ENCODE measurements around the gene PHKA1.
A peak's percentile ranks its signal among the peaks of the same experiment; 100 is the strongest.
"Not testable (repeated sequence)": the region's sequence is repeated elsewhere in the genome, so short reads cannot be mapped to it uniquely, and the experiment has no call there.

The PHKA1 gene

DNA sequence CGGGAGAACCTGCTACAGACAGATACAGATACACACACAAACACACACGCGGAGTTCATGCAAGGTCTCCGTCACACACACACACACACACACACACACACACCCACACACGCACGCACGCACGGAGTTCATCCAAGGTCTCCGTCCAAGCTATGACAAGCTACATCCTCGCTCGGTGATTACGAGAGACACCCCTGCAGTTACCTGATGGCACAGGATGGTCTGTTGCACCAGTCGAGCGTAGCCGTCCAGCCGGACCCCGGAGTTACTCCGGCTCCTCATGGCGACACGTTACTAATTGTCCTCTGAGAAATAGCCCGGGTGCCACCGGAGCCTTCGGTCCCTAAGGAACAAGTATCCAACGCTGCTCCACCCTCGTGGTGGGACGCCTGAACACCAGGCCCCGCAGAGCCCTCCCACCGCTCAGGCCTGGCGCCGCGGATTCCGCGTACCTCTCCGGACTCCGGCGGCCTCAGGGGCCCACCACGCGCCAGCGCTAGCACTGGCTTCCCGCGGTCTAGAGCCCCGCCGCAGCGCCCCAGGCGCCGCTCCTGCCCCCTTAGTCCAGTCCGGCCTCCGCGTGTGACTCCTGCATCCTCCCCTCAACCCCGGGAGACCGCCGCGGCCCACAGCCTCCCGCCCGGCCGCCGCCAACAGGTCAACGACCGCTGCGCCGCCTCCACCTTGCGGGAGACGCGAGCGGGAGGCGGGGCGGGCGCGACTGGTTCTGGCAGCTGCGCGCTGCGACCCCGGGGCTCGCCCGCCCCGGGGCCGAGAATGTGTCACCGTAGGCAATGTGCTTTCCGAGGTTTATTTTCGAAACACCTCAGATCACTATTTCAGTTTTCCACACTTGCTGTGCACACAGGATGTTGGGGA, at the start of gene PHKA1:
TSS of gene PHKA1 (minus strand) at position 708 of the 879 bp plus-strand sequence. CDS start at position 282, 426 bp downstream.
- peak; percentile 45 for DNase-seq

DNA sequence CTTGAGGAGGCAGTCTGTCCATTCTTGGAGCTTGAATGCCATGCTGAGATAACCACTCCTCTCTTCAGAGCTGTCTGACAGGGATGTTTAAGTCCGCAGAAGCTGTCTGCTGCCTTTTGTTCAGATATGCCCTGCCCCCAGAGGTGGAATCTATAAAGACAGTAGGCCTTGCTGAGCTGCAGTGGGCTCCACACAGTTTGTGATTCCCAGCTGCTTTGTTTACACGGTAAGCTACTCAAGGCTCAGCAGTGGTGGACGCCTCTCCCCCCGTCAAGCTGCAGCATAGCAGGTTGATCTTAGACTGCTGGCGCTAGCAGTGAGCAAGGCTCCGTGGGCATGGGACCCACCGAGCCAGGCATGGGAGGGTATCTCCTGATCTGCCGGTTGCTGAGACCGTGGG, 46.3 kb upstream of the PHKA1 start:
- DNase-seq = not testable (repeated sequence)

DNA sequence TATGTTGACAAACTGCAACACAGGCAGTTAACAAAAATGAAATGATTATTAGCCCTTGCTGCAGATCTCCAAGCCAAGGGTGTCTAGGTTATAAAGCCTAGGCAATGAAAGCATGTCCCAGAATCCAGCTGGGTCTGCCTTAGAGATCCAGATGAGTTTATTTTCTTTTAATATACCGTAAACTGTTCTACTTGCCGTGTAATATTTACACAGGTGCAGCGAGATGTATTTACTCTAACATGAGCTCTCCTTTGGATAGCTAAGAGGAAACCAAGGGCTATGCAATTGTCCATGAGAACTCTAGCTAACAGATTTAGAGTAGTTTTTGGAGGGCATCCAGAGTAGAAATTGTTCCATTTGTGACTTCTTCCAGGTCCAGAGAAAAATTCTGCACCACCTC, 34.4 kb upstream of the PHKA1 start:
- not testable (repeated sequence) for DNase-seq

DNA sequence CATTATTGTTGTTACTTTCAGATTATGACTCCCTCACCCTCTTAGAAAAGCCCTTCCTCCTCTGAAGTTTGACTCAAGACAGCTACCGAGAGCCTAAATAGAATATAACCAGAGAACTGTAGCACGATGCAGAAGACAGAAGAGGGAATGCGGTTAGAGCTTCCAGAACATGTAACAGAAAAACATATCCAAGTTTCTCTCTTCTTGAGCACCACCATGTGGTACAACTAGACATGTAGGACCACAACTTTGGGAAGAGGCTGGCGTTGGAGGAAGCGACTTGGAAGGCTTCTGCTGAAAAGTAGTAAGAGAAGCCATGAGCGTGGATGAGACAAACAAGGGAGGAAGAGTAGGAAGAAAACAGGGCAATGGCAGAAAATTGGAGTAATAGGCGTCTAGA, 31.4 kb upstream of the PHKA1 start:
- not testable (repeated sequence) for DNase-seq

DNA sequence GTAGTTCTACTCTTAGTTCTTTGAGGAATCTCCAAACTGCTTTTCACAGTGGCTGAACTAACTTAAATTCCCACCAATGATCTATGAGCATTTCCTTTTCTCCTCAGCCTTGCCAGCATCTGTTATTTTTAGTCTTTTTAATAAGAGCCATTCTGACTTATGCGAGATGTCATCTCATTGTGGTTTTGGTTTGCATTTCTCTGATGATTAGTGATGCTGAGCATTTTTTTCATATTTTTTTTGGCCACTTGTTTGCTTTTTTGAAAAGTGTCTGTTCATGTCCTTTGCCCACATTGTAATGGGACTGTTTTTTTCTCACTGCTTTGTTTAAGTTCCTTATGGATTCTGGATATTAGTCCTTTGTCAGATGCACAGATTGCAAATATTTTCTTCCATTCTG, 21.5 kb upstream of the PHKA1 start:
- no peak for DNase-seq

GRCh38 chrX:72733636-72734035, 19.5 kb upstream of the PHKA1 start:
- DNase-seq = not testable (repeated sequence)

DNA sequence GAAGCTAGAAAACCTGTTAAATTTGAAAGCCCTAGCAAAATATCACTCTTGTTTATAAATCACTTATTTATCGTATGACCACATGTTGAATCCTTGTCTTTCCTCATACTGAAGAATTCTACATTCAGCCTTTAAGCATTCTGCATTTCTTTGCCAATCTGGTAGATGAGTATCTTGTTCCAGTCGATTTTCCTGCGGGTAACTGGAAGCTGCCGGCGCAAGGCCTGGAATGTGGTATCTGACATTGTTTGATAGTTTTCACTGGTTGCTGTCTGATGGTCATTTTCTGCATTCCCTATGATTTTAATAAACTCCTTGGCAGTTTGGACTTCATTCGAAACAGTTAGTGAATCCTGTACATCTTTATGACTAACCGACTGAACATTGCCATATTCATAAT, 13.7 kb upstream of the PHKA1 start:
- DNase-seq = no peak

DNA sequence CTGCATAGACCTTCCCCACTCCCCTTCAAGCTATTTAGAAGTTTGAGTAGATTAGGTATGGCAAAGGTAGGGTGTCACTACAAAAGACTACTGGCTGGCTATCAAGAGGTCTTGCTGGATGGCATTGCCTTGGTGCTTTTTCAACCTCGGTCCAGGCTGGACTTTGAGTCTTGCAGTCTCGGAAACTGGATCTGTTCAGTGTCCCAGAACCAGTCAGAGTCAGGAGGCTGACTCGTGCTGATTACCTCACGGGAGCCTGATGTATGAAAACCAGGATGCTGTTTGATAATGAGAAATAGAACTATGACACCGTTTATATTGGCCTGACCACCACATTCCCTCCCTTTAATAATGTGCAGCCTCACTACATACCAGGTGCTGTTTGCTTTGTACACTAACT, 2.7 kb upstream of the PHKA1 start:
- DNase-seq = no peak

DNA sequence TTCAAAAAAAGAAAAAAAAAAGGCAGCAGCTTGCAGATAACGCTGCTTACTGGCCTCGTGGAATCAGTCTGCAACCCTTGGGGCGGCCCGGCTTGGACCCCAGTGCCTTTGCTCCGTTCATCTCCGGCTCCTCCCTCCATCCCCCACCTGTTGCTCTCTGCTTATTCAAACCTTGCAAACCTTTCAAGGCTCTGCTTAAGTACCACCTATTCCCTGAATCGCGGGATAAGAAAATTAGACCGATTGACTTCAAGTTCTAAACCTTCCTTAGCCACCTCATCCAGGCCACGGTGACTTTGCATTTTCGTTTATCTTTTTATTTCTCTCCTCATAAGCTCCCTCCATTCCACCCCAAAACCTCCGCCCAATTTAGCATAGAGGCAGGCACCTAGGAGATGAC, 1.4 kb upstream of the PHKA1 start:
- no peak for DNase-seq

GRCh38 chrX:72714478-72714916, 391 bp upstream of the PHKA1 start:
- no peak for DNase-seq

GRCh38 chrX:72713130-72713529, 976 bp downstream of the PHKA1 start:
- no peak for DNase-seq

DNA sequence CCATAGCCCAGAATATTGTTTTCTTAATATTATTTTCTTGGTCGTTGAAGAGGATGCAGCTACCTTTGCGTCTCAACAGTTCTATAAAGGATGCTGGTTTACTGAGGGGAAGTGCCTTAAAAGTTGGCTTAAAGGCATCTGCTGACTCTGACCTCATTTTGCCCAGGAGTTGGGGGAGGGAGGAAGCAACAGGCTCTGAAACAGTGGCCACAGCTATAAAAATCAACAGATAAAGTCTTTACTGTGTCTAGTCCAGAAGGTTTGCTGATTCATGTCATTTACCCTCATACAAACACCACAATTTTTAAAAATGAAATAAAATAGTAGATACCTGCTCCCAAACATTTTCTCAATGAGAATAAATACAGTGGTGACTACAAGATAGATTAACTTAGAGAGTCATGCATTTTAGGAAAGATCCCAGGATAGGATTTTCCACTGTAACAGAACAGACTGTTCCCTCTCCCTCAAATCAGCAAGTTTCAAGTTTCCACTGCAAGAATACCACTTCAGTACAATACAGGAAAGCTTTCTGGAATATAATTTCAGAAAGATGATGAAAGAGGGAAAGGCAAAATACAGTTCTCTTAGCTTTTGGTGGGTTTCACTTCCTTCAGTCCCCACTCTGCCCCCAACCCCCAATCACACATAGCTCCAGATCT, 1.9 kb downstream of the PHKA1 start:
- no peak for DNase-seq

DNA sequence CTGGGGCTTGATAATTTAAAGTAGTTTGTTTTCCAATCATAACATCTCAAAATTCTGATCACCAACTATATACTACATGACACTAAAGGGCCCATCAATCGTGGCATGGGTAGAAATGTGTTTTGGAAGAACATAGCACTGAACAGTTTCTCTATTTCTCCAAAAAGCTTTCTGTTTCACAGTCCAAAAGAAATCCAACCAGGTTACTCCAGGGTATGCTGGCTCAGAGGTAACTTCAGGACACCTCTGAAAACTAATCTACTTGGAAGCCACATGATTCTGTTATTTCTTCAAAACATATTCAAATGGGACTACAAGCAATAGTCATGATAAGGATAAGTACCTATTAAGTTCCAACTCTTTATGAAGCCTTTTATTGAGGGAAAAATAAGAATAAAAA, 8.3 kb downstream of the PHKA1 start:
- no peak for DNase-seq

GRCh38 chrX:72705111-72705510, 9.0 kb downstream of the PHKA1 start:
- no peak for DNase-seq

- no peak for DNase-seq
Measured at GRCh38 chrX:72694170-72694569, 19.9 kb downstream of the PHKA1 start.

DNA sequence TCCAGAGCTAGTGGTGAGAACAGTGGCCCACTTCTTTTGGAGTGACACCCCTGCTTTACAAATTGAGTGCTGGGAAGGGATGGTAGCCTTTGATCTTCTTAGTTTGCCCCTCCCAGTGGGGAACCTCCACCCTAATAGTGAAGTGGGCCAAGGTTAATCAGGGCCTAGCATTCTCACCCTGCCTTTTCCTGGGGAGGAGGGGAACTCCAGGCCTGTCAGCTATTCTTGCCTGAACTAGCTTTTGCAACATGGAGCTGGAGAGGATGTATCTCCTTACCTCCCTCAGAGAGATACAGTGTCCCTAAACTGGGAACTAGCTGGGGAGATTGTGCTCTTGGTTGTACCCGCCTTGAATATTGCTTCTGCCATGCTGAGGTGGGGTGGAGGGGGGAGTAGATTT, 20.6 kb downstream of the PHKA1 start:
- DNase-seq = no peak

- DNase-seq = no peak
Measured at GRCh38 chrX:72687396-72687795, 26.7 kb downstream of the PHKA1 start.

- DNase-seq = no peak
Measured at GRCh38 chrX:72685810-72686456, 28.2 kb downstream of the PHKA1 start.

DNA sequence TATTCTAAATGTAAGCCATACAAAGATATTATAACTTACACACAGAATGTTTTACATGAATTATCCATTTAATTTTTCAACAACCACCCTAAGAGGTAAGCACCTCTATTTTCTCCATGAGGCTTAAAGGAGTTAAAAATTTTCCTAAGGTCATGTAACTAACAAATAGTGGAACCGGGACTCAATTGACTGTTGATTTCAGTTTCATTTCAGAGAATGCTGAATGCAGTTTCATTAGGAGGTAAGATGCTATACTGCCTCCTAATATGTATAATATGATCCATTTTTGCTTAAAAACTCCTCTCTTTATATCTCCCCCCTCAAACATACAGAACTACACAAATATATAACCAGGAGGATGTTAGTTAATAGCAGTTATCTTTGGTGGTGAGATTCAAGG, 29.1 kb downstream of the PHKA1 start:
- DNase-seq = no peak

DNA sequence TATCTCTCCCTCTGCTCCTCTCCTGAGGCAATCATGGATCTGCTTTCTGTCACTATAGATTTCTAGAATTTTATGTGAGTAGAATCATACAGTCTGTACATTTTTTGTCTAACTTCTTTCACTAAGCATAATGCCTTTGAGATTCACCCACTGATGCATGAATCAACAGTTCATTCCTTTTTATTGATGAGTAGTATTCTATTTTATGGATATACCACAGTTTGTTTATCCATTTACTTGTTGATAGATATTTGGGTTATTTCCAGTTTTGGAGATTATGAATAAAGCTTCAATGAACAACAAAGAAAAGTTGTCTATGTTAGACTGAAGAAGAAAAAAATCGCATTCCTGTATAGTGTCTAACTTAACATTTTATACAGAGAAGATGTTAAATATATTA, 30.5 kb downstream of the PHKA1 start:
- DNase-seq = no peak

GRCh38 chrX:72676465-72676864, 37.6 kb downstream of the PHKA1 start:
- no peak for DNase-seq

DNA sequence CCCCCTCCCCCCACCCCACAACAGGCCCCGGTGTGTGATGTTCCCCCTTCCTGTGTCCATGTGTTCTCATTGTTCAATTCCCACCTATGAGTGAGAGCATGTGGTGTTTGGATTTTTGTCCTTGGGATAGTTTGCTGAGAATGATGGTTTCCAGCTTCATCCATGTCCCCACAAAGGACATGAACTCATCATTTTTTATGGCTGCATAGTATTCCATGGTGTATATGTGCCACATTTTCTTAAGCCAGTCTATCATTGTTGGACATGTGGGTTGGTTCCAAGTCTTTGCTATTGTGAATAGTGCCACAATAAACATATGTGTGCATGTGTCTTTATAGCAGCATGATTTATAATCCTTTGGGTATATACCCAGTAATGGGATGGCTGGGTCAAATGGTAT, 40.2 kb downstream of the PHKA1 start:
- DNase-seq = not testable (repeated sequence)

DNA sequence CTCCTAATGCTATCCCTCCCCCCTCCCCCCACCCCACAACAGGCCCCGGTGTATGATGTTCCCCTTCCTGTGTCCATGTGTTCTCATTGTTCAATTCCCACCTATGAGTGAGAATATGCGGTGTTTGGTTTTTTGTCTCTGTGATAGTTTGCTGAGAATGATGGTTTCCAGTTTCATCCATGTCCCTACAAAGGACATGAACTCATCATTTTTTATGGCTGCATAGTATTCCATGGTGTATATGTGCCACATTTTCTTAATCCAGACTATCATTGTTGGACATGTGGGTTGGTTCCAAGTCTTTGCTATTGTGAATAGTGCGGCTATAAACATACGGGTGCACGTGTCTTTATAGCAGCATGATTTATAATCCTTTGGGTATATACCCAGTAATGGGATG, 44.6 kb downstream of the PHKA1 start:
- not testable (repeated sequence) for DNase-seq

GRCh38 chrX:72666451-72666850, 47.7 kb downstream of the PHKA1 start:
- no peak for DNase-seq
